HepG2 (cell line): ENCODE measurements around the gene ATRNL1. TPM values are rescaled to one million over a fixed set of nuclear protein-coding genes. Genes with fewer than 3 reads are reported as not detected.
"Not testable (repeated sequence)": the region's sequence is repeated elsewhere in the genome, so short reads cannot be mapped to it uniquely, and the experiment has no call there.

Experiments used
- ATAC-seq: fragments of 200-7000 bp; cut with Tn5 transposase; 3 replicates; pipeline ENCODE4 v1.9.1; 2020; ENCODE audit warnings: mild to moderate bottlenecking, moderate library complexity
- BruUV-seq: library from RNA; stranded (reverse); fragments of 400-500 nt; replicated peaks from 2 replicates; lab custom pipeline; 2021; lab: Mats Ljungman, UMichigan
- CTCF ChIA-PET: fragments of 300-600 bp; formaldehyde crosslinking; extraction: SDS; loops from one replicate; lab custom pipeline; 2021; ENCODE audit warnings: low total read pairs, inconsistent platforms, low intra/inter-chr PET ratio; lab: Yijun Ruan, JAX
- POLR2A ChIA-PET: fragments of 350-600 bp; sonication (Branson Sonifier 250); formaldehyde crosslinking; loops from one replicate; lab custom pipeline; 2020; ENCODE audit warnings: antibody characterized with exemption, inconsistent platforms; lab: Yijun Ruan, JAX
- DNase-seq: peaks from one replicate; pipeline ENCODE4 v3.0.0-alpha.2; 2015; ENCODE audit warnings: low spot score
- FAIRE-seq: peaks from 3 replicates; lab custom pipeline; 2011; peaks lifted over from hg19 to GRCh38; lab: Jason Lieb, UNC
- H2AFZ ChIP-seq: one replicate; pipeline ENCODE4 v1.6.1; 2011; ENCODE audit warnings: low read length, inconsistent platforms
- H3K27ac ChIP-seq: fragments of 300-600 bp; 3 replicates; pipeline ENCODE4 v1.8.0; 2011; ENCODE audit warnings: mixed run types, mild to moderate bottlenecking, mixed read lengths, low read length, inconsistent platforms; ENCODE audit not compliant: insufficient read depth; ENCODE audit errors: extremely low read length
- H3K27me3 ChIP-seq, 2 experiments: fragments of 200-600 bp in 1 of 2; 2 replicates in 1 of 2; 3 replicates in 1 of 2; pipeline versions ENCODE4 v1.6.0 to v1.8.0; 2011; ENCODE audit warnings: low read length in 2 of 2, mild to moderate bottlenecking in 2 of 2, moderate library complexity in 2 of 2, inconsistent platforms in 1 of 2; ENCODE audit not compliant: insufficient read depth in 2 of 2, control insufficient read depth in 1 of 2
- H3K36me3 ChIP-seq, 2 experiments: fragments of 200-600 bp in 1 of 2; replicated peaks in 1 of 2; 2 replicates in 1 of 2; 3 replicates in 1 of 2; pipeline versions ENCODE4 v1.5.1 to v1.8.0; 2011; ENCODE audit warnings: low read length in 2 of 2, inconsistent platforms in 1 of 2; ENCODE audit not compliant: insufficient read depth in 2 of 2, control insufficient read depth in 1 of 2
- H3K4me1 ChIP-seq: 2 replicates; pipeline ENCODE4 v1.5.1; 2012; ENCODE audit warnings: low read length, inconsistent platforms; ENCODE audit not compliant: insufficient read depth
- H3K4me2 ChIP-seq: 2 replicates; pipeline ENCODE4 v1.6.0; 2011; ENCODE audit warnings: low read depth, low read length, inconsistent platforms
- H3K4me3 ChIP-seq, 3 experiments: fragments of 200-600 bp in 1 of 3; sonication (generic), shearing (Covaris generic) in 1 of 3; replicated peaks in 1 of 3; 2 replicates each; pipeline ENCODE4 v1.5.1; 2011 to 2016; ENCODE audit warnings: low read length in 3 of 3, inconsistent platforms in 2 of 3, low read depth in 2 of 3, mild to moderate bottlenecking in 2 of 3, control low read depth in 1 of 3, mixed read lengths in 1 of 3; ENCODE audit not compliant: insufficient read depth in 1 of 3
- H3K79me2 ChIP-seq: one replicate; pipeline ENCODE4 v1.6.1; 2011; ENCODE audit warnings: low read length, inconsistent platforms; ENCODE audit not compliant: insufficient read depth
- H3K9ac ChIP-seq: 2 replicates; pipeline ENCODE4 v1.6.0; 2011; ENCODE audit warnings: mild to moderate bottlenecking, low read depth, low read length, inconsistent platforms; ENCODE audit not compliant: insufficient read depth
- H3K9me3 ChIP-seq: 2 replicates; pipeline ENCODE4 v1.5.1; 2012; ENCODE audit warnings: mild to moderate bottlenecking, low read length
- H4K20me1 ChIP-seq: 2 replicates; pipeline ENCODE4 v1.6.0; 2011; ENCODE audit warnings: inconsistent platforms, mild to moderate bottlenecking, low read length, moderate library complexity; ENCODE audit not compliant: insufficient read depth
- HNRNPK ChIP-seq: fragments of 200-400 bp; formaldehyde crosslinking; IDR thresholded peaks from 2 replicates; pipeline ENCODE4 v1.6.1; 2018; ENCODE audit warnings: low read length, low read depth, moderate library complexity, mild to moderate bottlenecking; ENCODE audit not compliant: poor library complexity, severe bottlenecking
- PCBP1 ChIP-seq: fragments of 200-400 bp; formaldehyde crosslinking; IDR thresholded peaks from 2 replicates; pipeline ENCODE4 v1.6.1; 2017; ENCODE audit warnings: mild to moderate bottlenecking, low read depth, low read length, borderline replicate concordance
- WGBS: methylation state at CpG from one replicate; pipeline ENCODE4 v1.1.6; 2017; ENCODE audit warnings: low lambda C conversion rate; 5-methylcytosine and 5-hydroxymethylcytosine counted together
- in situ Hi-C: cut with HindIII; loops from 2 replicates; pipeline ENCODE4 v1.10.0; 2017; ENCODE audit warnings: low pct_unique_long_range_greater_than_20kb; ENCODE audit not compliant: extremely low pct_ligation_motif_present
- intact Hi-C: fragments of 100-400 bp; cut with micrococcal nuclease; formaldehyde crosslinking; loops from one replicate; pipeline ENCODE4 v1.10.0; 2022; ENCODE audit not compliant: unreplicated experiment
- polyA plus RNA-seq, 8 experiments: library from polyadenylated mRNA; depleted of rRNA in 3 of 8; stranded (reverse) in 7 of 8; unstranded in 1 of 8; fragments of >200 nt; fragmentation: Illumina TruSeq in 4 of 8; extraction: Trizol in 4 of 8; gene quantifications; 2 replicates each; pipeline versions ENCODE4 v1.2.1 to v1.2.3, GENCODE V29; 2011 to 2016; ENCODE audit warnings: low read depth in 4 of 8, missing spikeins in 1 of 8, mixed read lengths in 1 of 8; ENCODE audit not compliant: insufficient read depth in 1 of 8
- total RNA-seq, 5 experiments: library from RNA; depleted of rRNA; stranded (reverse); fragments of >200 nt; fragmentation: Illumina TruSeq; extraction: Trizol; gene quantifications; 2 replicates each; pipeline ENCODE4 v1.2.3, GENCODE V29; 2016; ENCODE audit warnings: low read depth in 1 of 5

The ATRNL1 gene
- total and polyA plus RNA-seq, 2 of the 13 experiments (the other 11 are each of a cell fraction or from before 2014, with no cell fraction given) = 0.04 TPM; not detected in 1

- H3K4me1 ChIP-seq, H3K36me3 ChIP-seq, H3K27ac ChIP-seq, CTCF ChIA-PET, H3K4me3 ChIP-seq, intact Hi-C loops, ATAC-seq, H4K20me1 ChIP-seq, FAIRE-seq, BruUV-seq, H3K79me2 ChIP-seq, in situ Hi-C loops, H3K27me3 ChIP-seq, H2AFZ ChIP-seq, DNase-seq, POLR2A ChIA-PET, H3K4me2 ChIP-seq, H3K9ac ChIP-seq: not testable (repeated sequence)
- TF ChIP-seq HNRNPK (peak; percentile 89), PCBP1 (0 out of 2 replicates have a peak, but pooled peaks have one; percentile 56)
- H3K9me3 ChIP-seq = peaks cover 43% of the 10 kb centered on the region
These were observed 434.5 kb downstream of the ATRNL1 start for GRCh38 chr10:115527682-115528081.

- H3K27me3 ChIP-seq, H4K20me1 ChIP-seq, CTCF ChIA-PET, intact Hi-C loops, BruUV-seq, ATAC-seq, H3K4me2 ChIP-seq, H2AFZ ChIP-seq, H3K4me3 ChIP-seq, FAIRE-seq, H3K36me3 ChIP-seq, in situ Hi-C loops, H3K9ac ChIP-seq, DNase-seq, POLR2A ChIA-PET, H3K79me2 ChIP-seq, H3K27ac ChIP-seq, H3K4me1 ChIP-seq: not testable (repeated sequence)
- H3K9me3 ChIP-seq = peaks cover 19% of the 10 kb centered on the region
- 75% methylated on average over 17 of the region's 18 CpGs for WGBS
These were observed 443.2 kb downstream of the ATRNL1 start for GRCh38 chr10:115536401-115536800.
